Measurements from ENCODE around the gene ORAI3.

GRCh38 chr16:31003744-31004143 lies 54.9 kb downstream of the ORAI3 start:
- TF ChIP-seq CTCF (IDR thresholded peaks at IDR 0.05) = no peak
- no peak for TF ChIP-seq POLR2A (IDR thresholded peaks at IDR 0.05)
